Choroid plexus epithelial cell (primary cell): ENCODE measurements around the gene ENPEP.

ENCODE experiments used
- DNase-seq: peaks from one replicate; pipeline ENCODE4 v3.0.0-alpha.2; 2010; ENCODE audit warnings: low read depth
- H3K4me3 ChIP-seq: 2 replicates; pipeline ENCODE4 v1.5.1; 2011; ENCODE audit warnings: low read depth, mild to moderate bottlenecking, control low read depth, low read length, moderate library complexity
- CTCF ChIP-seq: conservative IDR thresholded peaks from 2 replicates; pipeline ENCODE4 v1.5.1; 2011; ENCODE audit warnings: low read depth, mild to moderate bottlenecking, control low read depth, inconsistent platforms, low read length, moderate library complexity

Gene ENPEP

DNA sequence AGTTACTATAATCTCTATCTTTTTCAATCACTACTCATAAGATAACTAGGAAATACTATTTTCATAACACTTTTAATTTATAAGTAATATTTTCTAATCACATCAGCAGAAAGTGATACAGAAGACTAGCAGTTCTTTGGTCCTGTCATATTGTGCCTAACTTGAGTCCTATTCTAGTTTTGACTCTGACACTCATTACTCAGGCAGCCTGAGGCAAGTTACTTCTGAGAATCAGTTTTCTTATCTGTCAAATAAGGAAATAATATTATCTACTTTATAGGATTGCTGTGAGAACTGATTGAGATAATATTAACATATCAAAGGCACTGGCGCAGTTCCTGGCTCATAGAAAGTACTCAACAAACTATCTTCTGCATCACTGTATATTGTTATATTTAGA, 129.1 kb downstream of the ENPEP start:
- DNase-seq, result no peak
- no peak for TF ChIP-seq CTCF
- H3K4me3 ChIP-seq, result no peak overlapping the region

DNA sequence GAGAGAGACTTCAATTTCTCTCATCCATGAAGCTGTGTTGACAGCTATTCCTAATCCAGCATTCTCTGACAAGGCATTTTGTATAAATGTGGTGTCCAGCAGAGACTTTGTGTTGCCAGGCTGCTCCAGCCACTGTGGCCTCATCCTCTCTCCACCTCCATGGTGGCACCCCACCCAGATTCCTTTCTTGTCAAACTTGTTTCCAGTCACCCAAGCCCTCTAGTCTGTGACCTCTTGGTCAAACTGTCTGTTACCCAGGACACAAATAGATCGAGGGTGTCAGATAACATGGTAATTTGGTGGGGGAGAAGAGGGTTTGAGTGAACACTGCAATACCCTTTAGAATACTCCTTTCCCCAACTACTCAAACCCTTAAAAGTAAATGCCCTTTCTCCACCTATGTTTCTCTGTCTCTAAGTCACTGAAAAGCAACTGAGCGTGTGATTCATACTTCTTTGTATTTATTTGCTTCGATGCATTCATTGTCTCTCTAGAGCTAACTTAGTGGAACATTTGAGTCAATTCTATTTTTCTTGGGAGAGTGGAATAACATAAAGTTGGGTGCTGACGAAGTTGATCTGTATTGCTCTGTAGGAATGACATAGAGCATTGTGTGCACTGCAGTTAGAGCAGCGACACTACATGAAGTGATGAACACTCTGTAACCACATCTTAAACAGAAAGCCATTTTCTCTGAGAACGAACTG, 133.2 kb downstream of the ENPEP start:
- no peak for DNase-seq
- H3K4me3 ChIP-seq, result no peak overlapping the region
- TF ChIP-seq CTCF, result no peak

GRCh38 chr4:110610620-110610939, 134.6 kb downstream of the ENPEP start:
- no peak overlapping the region for H3K4me3 ChIP-seq
- no peak for DNase-seq
- no peak for TF ChIP-seq CTCF

GRCh38 chr4:110610940-110611831, 135.2 kb downstream of the ENPEP start:
- no peak for DNase-seq
- no peak for TF ChIP-seq CTCF
- H3K4me3 ChIP-seq, result no peak overlapping the region

DNA sequence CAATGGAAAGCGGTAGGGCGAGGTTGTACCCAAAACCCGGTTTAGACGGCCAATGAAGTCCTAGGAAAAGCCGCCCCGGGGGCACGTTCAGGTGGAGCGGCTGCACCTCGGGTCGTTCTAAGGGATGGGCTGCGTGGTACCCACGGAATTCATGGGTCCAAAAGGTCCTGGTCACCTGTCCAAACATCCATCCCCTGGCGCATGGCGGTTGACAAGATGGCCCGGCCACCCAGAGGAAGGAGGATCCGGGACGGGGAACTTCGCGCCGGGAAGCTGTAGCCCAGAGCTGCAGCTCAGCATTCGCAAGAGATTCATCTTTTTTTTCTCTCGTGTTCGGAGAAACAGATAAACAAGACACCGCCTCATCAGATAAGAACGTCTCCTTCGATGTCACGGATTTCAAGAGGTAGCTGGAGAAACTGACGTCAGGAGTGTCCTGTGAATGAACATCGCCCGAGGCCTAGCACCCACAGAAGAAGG, 136.1 kb downstream of the ENPEP start:
- H3K4me3 ChIP-seq, result no peak overlapping the region
- DNase-seq, result no peak
- no peak for TF ChIP-seq CTCF

DNA sequence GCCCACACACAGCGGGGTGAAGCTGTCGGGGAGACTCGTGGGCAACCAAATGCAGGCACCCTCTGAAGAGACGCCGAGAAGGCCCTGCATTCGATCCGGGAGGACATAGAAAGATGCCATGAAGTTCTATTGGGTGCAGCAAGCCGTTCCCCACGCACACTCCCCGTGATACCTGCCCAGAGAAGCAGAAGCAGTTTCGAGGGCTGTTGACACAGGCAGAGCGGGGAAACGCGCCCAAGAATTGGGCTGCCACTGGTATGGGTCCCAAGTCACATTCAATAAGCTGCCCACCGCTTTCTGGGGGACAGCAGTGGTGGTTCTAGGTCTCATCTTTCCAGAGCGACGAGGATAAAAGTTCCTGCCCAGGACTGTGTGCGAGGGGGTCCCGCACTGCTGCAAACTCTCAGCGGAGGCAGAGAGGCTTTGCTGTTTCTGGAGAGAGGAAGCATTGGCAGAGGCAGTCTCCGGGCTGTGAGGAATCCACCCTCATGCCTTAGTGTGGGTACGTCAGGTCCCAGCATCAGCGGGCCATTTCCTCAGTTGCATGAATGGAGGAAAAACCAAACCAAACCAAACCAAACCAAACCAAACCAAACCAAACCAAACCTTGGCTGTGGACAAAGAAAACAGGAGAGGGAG, 136.8 kb downstream of the ENPEP start:
- H3K4me3 ChIP-seq, result no peak overlapping the region
- no peak for TF ChIP-seq CTCF
- no peak for DNase-seq
